Activated CD4-positive, alpha-beta T cell treated with anti-CD3 and anti-CD28 coated beads for 4 hours (primary cell): ENCODE results near the gene LMAN1L.
A peak's percentile ranks its signal among the peaks of the same experiment; 100 is the strongest.
"Not testable (repeated sequence)": the region's sequence is repeated elsewhere in the genome, so short reads cannot be mapped to it uniquely, and the experiment has no call there.

Source experiments
- DNase-seq, 2 donors: peaks; one replicate each; pipeline ENCODE4 v3.0.0-alpha.2; 2020

The LMAN1L gene

DNA sequence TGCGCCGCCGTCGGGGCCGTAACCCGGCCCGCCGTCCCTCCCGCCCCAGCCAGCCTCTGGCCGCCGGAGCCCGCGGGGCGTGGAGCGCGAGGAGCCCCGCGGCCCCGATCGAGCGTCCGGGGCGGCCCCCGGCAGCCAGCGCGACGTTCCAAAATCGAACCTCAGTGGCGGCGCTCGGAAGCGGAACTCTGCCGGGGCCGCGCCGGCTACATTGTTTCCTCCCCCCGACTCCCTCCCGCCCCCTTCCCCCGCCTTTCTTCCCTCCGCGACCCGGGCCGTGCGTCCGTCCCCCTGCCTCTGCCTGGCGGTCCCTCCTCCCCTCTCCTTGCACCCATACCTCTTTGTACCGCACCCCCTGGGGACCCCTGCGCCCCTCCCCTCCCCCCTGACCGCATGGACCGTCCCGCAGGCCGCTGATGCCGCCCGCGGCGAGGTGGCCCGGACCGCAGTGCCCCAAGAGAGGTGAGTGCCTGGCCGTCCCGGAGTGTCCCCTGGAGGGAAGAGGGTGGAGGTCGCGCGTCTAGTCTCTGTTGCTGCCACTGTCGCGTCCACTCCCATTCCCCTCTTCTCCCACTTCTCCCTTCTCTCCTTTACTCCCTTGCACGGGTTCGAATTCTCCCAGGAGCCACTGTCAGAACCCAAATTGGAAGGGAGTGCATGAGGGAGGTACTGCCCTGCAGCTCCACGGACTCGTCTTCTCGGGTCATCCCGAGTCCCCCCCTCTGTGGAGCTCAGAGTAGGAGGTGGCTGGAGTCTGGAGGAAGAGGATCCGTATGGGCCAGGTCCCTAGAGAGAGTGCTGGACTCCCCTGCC, 30.2 kb upstream of the LMAN1L start:
- DNase-seq, result peak; percentile 58 to 64

DNA sequence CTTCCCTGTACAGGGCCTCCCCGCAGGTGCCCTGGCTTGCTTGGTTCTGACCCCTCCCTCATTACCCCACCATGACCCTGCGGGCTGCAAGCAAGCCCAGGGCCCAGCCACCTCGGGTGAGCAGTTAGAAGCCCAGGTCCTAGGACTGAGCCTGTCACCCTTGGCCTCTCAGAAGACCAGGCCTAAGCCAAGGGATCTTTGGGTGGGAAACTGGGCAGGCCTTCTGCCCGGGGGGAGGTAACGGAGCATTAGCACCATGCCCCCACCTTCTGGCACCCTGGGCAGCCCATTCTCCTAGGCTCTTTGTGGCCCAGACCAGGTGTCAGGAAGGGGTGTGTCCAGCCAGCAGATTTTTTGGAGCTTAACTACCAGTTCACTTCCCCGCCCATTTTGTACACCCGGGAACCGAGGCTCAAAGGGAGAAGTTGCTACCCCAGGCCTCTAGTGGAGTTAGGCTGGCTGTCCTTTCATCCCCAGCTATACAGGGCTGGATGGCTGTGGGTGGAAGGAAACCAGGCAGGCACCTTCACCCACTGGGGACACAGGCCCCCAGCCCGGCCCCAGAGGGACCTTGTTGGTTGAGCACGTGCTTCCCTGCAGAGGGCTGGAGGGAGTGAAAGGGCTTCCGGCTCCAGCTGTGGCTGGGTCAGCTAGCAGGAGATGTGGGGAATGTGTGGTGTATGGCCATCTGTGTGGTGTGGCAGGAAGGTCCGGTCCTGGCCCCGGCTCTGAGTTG, 29.4 kb upstream of the LMAN1L start:
- no peak for DNase-seq

DNA sequence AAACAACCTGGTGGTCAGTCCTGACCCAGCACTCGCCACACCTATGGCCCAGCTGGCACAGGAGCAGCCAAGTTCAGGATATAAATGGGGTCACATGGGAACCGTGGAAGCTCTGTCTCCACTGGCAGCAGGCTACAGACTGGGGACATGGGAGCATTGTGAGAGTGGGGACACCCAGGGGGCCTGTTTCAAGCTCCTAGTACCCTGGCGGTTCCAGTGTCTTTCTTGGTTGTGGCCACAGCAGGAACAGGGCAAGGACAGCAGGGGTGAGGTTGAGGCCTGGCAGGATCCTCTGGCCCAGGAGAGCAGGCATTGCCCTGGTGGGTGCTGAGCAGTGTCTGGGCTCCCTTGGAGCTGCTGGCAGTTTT, 28.8 kb upstream of the LMAN1L start:
- DNase-seq, result no peak

DNA sequence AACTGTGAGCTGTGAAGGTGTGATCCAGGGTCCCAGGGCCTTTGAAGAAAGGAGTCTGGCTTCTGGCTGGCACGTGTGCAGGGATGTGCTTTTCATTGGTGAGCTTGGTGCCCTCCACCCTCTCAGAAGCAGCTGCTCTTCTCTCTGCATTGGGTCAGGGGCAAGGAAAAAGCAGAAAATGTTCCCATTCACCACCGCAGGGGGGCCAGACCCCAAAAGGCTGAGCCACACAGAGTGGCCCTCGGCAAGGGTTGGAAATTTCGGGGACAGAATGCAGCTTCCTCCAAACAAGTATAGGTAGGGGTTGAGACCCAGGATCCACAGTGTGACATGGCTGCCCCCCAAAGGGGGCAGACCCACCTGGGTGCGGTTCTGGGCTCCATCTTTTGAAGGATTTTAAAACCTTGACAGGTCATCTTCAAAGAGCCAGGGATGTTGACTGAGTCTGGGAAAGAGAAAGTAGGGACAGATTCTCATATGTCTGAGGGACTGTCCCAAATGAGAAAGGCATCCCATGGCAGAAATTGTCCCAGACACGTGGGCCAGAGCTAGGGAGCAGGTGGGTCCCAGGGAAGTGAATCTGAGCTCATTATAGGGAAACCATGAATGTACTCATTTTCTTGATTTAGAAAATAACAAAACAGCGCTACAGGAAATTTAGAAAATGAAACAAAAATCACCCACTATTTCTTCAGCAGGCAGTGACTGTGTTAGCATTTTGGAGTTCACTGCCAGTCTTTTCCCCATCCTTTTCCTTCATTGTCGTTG, 28.0 kb upstream of the LMAN1L start:
- DNase-seq, result no peak

DNA sequence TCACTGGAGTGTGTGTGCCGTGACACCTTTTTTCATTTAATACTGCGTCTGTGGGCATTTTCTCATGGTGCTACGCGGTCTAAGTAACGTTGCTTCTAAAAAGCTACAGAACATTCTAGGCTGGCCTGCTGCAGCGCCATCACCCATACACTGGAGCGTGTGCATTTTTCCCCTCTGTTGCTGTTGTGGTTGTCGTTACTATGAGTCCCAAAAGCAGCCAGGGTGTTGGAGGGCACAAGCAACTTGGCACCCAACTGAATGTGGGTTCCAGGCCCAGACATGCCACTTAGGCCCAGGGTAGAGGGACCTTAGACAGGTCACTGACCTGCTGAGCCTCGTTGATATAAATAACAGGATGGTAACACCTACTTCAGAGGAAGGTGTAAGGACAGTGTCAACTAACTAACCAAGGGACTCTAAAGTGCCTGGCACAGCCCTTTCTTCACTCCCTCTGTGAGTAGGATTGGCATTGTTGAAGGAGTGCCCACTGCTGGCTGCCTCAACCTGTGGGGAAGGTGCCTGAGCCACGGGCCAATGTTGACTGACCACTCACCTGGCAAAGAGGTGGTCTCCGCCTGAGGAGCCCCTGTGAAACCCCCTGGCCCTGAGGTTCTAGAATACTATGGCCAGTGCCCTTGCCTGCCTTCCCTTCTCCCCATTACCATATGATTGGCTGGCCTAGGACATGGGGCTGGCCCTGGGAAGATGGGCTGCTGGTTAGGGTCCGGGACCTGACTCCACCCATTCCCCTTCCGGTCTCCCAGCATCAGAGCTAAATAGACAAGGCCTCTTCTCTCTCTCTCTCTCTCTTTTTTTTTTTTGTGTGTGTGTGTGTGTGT, 27.2 kb upstream of the LMAN1L start:
- no peak for DNase-seq

DNA sequence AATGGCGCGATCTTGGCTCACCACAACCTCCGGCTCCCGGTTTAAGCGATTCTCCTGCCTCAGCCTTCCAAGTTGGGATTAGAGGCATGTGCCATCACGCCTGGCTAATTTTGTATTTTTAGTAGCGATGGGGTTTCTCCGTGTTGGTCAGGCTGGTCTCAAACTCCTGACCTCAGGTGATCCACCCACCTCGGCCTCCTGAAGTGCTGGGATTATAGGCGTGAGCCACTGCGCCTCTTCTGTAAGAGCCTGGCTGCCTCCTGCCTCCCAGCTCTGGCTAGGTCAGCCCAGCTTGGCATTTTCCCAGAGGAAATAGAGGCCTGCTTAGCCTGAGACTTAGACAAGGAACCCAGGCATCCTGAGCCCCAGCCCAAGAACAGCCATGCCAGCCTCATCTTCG, 26.6 kb upstream of the LMAN1L start:
- not testable (repeated sequence) for DNase-seq

DNA sequence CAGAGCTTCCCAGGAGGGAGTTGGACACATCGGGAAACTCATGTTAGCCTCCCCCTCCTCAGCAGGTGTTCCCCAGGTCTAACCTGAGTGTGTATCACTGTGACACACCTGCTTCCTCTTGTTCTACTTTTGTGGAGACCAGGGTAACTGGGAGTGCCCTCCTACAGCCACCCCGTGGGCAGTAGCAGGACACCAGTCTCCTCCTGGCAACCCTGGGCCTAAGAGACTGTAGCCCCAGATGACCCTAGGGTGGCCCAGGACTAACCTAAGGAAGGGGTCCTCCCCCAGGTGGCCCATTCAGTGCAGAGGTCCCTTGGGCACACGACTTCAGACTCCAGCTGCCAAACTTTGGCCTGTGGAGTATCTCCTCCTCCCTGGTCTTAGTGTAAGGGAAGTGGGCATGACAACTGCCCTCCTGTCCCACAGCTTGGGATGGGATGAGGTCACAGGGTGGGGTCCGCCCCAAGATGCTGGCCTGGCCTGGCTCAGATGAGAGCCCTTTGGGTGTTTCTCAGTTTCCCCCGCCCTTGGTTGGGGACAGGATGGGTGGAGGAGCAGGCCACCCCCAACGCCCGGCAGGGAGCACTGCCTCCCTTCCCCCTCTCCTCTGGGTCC, 26.0 kb upstream of the LMAN1L start:
- DNase-seq, result no peak

DNA sequence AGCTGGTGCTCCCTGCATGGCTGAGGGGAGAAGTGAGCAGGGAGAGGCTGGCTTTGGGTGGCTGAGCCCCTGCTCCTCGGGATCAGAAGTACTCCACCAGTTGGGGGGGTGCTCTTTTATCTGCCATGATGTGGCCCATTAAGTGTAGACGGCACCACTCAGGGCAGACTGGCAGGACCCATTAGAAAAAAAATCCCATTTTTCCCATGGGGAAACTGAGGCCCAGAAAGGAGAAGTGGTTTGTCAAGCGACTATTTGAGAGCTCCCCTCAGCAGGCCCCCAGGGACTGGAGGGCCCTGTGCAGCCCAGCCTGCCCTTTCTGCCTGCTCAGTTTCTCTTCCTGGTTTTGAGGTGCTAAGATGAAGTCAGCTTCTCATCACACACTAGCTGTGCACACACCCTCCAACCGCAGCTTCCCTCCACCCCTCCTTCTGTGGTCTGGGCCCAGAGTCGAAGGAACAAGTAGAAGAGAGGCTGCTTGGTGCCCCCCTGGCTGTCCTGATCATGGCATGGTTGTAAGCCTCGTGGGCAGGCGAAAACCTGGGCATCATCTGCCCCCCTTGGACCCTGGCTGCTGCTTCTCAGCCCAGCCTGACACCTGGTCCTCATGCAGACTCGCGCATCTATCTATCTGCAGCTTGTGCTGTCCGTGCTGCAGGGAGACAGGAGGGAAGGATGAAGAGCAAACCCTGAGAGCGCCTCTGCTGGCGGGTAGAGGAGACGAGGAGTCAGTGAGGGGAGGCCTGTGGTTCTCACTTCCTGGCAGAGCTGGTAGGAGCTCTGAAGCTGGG, 25.2 kb upstream of the LMAN1L start:
- peak; percentile 82 to 86 for DNase-seq

DNA sequence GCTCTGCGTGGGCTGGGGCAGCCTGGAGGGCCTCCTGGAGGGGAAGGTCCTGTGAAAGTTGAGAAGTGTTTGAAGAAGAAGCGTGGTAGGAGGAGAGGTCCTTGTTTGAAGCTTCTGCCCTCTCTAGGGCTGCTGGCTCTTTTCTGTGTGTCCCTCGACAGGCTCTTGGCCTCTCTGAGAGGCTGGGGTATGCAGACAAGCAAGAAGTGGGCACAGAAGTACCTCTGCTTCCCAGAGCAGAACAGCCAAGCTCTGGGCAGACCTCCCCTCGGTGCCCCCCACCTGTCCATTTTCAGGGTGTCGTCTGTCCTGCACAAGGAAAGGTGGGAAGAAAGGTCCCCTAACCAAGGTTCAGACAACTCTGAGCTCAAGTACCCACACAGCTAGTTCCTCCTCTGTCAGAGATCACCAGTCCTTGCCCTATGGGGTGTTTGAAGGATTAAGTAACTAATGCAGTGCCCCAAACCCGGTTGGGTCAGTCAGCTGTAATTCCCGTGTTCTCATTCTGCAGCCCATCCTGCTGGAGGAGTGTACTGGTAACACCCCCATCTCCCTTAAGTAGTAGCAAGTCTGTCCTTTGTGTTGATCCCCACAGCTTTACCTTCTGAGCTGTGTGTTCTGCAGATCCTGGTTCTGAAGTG, 24.5 kb upstream of the LMAN1L start:
- DNase-seq, result no peak

DNA sequence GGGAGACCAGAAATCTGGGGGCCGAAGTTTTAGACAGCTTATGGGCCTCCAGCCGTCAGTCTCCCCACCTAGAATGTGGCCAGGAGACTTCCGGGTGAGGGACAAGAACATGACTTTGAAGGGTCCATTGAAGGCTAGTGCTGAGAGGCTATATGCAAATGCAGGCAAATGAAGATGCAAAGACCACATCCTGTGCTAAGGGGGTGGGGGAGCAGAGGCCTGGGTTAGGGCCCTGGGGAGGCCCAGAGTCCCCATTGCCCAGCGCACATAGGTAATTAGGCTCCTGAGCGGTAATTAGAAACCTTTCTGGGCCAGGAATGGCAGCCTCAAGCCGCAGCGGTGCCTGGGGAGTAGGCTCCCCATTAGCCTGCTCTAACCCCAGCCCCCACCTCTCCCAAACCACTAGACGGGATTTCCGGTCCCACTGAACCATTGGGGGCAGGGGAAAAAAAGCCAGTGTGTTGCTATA, 23.9 kb upstream of the LMAN1L start:
- peak in 1 of 2 donors; percentile 43 for DNase-seq

DNA sequence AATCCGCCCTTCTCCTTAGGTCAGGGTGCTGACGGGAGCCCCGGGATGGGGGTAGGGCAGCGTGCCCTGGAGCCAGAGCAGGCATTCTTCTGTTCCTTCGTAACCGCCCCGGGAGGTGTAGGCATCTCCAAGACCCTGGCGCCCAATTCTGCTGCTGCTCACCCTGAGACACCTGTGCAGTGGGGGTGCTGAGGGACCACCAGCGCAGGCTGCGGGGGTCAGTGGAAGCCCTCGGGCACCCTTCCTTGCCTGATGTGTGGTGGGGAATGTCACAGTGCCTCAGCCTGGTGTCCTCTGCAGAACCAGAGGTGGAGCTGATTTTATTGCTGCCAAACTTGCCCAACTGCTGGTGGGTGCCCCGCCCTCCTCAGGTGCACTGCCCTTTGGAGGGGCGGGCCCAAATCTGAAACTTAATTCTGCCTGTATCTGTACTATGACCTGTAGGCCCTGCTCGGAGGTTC, 23.4 kb upstream of the LMAN1L start:
- no peak for DNase-seq

DNA sequence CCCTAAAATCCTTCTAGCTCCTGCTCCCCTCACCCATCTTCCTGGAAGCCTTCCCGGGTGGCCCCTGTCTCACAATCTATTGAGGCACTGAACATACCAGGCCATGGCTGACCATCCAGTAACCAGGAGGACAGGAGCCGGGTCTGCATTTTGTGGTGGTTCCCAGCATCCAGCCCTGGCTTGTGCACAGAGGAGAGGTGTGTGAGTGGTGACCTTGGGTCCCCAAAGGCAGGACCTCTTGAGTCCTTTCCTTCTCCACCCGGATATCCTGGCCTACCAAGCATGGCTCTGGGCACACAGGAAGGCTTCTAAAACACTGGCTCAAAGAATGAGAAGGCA, 22.9 kb upstream of the LMAN1L start:
- DNase-seq, result no peak

DNA sequence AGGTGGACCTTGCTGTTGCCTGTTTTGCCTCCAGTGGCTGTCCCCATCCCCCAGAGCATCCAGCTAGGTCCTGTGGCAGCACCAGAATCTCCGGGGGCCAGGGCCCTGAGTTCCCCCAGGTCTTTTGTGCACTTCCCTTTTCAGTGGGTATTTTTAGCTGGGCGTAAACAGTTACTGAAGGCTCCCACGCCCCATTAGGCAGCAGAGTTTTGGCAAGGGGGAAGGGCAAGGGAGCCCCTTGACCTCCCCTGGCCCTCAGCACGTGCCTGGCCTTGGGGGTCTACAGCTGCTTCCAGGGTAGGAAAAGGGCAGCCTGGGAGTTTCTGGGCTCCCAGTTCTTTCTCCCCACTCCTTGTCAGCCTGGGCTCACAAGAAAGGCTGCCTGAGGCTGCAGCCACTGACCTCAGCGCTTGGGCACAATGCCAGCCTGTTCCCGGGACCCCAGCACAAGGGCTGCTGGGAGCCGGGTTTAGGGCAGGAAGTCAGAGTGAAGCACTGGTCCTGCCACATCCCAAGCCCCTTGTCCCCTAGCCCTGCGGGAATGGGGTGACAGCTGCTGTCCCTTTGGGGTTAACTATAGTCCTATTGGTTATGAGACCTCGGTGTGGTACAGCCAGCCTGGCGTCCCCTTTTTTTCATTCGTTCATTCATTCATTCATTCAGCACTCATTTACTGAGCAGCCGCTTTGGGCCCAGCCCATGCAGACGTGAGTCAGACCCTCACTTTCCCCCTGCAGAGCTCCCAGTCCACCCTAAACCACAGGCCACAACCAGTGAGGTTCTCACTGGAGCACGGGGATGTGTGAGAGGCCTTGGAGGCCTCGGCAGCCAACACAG, 22.3 kb upstream of the LMAN1L start:
- DNase-seq, result no peak

DNA sequence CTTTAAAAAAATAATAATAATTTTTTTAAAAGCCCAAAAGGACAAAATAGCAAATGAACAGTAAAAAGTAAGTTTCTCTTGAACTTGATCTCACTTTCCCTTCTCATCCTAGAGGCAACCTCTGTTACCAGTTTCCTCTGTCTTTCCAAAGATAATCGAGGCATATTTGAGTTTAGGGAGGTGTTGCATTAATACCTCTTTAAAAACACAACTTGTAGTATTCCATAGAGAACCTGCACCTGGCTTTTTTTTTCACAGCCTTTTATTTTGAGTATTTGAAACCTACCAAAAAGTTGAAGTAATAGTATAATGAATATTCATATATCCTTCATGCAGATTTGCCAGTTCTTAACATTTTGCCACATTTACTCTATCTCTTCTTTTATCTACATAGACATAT, 21.6 kb upstream of the LMAN1L start:
- DNase-seq, result no peak

DNA sequence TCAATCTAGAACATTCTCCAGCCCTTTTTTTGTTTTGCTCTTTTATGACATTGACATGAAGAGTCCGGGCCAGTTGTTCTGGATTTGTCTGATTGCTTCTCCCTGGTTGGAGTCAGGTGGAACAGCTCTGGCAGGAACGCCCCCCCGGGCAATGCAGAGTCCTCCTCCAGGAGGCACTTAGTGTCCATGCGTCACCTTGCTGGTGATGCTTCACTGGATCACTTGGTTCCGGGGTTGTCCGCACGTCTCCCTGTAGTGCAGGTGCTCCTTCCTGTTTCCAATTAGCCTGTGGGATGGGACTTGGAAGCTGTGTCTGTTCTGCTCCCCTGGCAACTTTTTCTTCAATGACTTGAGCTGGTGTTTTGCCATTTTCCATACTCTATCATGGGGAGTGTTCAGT, 21.0 kb upstream of the LMAN1L start:
- no peak for DNase-seq

DNA sequence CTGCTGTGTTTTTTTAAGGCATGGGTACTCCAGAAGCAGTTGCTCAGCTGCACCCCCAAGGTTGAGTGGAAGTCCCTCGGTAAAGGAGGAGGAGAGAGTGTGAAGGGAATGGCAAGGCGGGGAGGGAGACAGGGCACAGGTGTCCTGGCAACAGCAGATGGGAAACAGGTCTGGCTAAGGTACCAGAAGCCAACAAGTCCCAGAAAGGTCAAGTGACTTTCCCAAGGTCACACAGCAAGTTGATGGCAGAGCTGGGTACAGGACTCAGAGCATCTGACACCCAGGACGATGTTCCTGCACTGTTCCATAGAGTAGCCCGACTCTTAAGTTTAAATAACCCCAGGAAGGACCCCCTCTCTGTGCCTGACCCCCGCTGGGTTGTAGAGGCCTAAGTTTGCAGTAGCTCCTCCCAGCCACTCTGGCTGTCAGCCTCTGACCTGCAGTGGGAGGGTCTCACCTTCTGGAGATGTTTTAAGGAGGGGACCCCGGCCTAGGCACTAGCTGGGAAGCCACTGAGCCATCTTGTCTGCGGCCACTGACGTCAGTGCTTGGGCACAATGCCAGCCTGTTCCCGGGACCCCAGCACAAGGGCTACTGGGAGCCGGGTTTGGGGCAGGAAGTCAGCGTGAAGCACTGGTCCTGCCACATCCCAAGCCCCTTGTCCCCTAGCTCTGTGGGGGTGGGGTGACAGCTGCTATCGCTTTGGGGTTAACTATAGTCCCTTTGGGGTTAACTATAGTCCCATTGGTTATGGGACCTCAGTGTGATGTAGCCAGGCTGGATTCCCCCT, 20.2 kb upstream of the LMAN1L start:
- no peak for DNase-seq

DNA sequence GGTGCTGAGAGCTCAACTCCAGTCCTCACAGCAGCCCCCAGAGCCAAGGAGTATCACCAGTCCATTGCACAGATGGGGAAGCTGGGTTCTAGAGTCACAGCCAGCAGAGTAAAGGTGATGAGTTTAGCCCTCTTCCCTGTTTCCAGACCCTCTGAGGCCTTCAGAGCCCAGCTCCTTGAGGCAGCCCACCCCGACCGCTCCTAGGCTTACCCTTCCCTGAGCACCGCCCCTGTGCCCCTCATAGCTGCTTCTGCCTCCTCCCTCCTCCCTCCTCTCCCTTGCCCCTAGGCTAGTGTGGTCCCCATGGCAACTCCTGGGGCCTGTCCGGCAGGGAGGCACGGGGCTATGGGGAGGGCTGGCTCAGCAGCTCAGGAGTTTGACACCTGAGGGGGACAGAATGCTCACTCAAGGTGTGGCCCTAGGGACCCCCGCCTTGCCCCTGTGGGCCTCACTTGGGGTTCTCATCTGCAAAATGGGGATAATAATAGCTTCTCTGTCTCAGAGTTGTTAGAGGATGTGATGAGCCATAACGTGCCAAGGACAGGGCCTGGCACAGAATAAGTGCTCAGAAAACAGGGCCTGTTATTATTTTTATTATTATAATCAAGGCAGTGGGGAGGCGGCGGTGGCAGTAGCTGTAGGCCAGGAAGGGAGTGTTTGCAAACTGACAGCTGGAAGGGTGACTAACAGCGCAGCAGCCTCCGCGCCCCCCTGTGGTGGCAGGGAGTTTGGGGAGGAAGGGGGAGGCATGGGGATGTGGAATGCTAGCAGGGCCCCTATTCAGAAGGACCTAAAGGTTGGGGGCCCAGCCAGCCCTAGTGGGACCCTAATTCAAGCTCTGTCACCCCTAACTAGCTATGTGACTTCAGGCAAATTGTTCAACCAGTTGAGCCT, 19.3 kb upstream of the LMAN1L start:
- DNase-seq, result peak; percentile 73 to 76
